DMS 273 (cell line): ENCODE results near the gene CCDC33.

Experiments used
- DNase-seq: peaks from one replicate; lab custom pipeline; 2025; ENCODE audit not compliant: unreplicated experiment; lab: John Stamatoyannopoulos, UW

CCDC33 gene

DNA sequence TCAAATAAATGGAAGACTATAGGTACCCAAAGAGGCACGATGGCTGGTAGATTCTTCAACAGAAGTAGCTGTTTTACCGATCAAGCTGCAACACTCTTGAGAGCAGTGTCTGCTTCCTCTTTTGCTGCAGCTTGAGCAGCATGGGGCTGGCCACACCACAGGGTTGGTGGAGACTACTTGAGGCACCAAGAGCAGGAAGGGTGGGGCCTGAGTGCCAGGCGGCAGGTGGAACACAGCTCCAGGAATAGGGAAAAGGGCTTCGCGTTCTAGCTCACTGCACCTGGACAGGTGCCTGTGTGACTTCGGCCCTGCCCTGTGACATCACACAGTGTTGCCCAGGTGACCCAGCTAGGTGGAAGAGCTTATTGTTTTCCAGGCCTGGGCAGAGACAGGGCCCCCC, at the start of gene CCDC33:
CCDC33 (plus strand) TSS at position 365 of the 400 bp plus-strand sequence. CDS start 394 bp downstream, outside the sequence.
- no peak for DNase-seq

DNA sequence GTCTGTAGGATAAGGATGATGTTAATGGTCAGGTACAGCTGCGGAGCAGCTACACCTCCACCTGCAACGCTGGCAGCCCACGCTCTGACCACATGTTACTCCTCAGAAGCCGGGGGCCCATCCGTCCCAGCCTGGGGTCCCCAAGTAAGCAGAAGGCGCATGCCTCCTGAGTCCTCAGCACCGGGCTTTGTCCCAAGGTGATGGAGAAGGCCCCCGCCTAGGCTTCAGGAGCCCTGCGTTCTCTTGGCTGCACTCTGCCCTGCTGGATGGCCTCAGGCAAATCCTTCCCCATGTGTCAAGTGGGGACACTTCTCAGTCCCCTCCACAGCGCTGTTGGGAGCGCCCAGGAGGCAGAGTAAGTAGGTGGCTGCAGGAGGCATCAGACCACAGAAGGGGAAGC, 47.9 kb upstream of the CCDC33 start:
- no peak for DNase-seq

DNA sequence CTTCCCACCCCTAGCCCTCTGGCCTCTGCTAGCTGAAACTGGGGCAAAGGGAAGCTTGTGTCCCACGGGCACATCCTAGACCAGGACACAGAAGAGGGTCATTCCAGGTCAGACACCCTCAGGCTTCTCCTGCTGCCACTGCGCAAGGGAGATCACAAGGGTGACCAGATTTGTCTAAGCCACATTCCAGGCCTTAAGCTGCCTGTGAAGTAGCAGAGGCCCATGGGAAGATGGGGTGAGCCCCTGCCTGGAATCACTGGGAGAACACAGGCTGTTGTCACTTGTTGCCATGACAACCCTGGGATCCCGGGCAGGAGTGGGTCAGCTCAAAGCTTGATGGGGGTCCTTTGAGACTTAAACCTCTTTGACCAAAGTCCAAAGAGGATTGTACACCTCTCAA, 44.3 kb upstream of the CCDC33 start:
- no peak for DNase-seq

DNA sequence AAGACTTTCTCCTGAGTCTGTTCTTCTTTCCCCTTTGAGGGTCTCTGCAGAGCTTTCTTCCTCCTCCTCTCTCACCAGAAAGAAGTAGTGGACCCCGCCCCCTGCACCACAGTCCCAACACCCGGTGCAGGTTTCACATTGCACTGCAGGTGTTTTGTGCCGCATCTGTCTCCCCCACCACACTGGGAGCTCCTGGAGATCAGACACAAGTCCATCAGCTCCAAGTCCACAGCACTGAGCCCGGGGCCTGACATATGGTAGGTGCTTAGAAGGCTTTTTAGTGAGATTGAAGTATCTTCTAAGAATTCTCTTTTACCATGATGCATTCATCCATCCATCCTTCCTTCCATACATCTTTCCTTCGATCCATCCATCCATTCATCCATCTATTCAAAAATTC, 43.4 kb upstream of the CCDC33 start:
- DNase-seq: no peak

DNA sequence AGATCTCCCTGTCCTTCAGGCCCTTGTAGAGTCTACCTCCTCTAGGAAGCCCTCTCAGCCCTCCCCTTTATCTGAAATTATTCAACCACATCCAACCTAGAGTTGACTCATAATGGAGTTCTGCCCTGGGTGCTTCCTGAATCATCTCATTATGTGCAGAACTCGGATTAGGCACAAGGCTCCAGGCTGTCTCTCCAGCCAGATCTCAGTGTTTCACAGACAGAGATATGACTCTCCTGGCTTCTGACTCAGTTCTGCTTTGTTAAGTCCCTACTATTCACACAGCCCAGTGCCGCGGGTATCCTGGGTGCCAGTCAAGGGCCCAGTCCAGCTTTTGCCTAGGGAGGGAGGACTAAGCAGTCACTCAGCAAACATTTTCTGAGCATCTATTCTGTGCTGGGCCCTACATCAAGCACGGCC, 42.8 kb upstream of the CCDC33 start:
- no peak for DNase-seq

DNA sequence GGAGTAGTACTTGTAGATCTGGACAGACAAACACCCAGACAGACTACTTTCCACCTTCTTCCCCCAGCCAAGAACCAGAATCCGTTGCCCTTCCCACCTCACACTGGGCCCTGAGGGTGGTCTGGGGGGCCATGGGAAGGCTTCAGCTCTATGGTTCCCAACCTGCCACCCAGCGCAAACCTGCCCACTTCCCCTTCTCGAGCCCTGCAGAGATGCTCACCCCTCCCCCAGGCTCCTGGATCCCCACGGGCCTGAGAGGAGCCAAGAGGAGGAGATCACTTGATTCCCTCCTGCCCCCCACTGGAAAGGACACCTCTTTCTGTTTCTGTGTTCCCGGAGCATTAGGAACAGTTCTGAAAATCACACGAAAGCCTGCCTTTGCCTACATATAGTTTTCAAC, 42.2 kb upstream of the CCDC33 start:
- no peak for DNase-seq

DNA sequence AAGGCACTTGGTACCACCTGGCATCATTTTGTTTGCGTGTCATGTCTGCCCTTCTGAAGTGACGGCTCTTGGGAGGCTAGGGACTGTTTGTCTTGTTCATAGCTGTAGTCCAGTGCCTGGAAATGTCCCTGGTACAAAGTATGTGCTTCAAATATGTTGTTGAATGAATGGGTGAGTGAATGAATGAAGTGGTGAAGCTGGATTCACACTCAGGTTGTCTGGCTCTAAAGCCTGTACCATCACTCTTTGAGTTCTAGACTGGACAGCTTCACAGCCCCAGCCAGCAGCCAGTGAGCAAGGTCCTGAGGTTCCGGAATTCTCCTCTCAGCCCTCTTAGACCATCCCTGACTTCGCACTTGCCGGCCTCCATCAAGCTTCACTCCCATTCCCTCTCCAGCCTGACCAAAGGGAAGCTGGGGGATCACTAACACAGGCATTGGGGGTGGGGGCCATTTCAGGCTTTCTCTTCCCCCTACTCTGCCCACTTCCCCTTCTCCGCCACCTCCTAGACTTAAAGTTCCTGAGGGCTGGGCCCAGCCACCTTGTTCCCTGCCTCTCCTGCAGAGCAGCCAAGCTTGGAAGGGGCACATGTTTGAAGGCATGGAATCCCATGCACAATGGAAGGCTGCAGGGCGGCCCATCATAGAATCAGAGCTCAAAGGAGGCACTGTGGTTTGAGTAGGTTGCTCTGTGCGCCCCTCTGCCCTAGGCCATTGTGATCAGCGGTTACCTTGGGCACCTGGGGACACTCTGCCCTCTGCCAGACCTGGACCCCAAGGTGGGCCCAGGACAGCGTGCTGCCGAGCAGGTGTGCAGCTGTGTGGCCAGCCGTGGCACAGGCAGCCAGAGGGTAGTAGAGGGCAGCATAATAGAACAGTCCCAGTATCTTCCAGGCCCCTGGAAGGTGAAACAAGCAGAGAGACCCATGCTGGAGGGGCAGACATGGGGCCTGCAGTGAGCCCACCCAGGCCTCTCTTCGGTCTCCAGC, 41.3 kb upstream of the CCDC33 start:
- DNase-seq: no peak

DNA sequence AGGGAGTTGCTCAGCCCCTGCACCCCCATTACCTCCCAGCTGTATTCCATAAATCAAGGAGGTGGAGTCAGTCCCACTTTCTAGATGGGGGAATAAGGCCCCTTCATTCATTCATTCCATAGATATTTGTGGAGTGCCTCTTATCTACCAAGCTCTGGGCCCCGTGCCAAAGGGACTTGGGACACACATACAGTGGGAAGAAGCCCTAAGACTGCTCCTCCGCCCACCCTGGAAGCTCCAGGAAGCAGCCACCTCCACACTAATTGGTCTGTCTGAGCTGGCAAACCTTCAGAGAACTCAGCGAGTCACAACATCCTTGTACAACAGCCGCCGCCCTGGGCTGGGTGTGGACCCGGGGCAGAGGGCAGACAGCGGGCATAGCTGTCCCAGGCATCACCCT, 40.0 kb upstream of the CCDC33 start:
- peak; percentile 44 for DNase-seq

DNA sequence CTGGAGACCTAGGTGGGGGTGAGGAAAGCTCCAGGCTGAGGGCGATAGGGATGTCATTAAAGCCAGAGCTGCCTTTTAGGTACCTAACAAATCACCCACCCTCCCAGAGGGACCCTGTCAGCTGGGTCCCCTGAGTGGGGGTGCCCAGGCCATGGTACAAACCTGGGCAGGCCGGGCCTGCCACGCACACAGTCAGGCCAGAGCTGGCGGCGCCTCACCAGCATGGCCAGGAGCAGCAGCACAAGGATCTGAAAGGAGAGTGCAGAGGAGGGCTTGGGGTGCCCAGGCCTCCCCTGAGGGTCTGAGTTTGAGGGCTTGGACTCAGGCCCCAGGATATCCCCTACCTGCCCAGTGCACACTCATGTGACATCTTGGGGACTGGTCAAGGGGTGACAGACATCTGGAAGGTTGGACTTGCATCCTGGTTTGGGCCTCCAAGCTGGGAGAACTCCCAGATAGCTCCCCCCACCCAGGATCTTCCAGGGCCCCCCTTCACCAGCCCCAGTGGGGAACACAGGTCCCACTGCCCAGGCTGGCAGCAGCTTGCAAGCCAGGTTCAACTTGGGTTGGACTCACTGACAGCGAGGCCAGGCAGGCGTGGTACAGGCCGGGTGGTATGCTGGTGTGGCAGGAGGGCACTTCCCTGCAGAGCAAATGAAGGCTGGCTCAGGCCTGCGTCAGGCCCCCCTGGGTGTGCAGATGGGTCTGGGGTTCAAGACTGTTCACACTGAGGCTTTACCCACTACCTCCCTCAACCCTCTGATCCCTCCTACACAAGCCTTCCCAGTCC, 38.8 kb upstream of the CCDC33 start:
- no peak for DNase-seq

DNA sequence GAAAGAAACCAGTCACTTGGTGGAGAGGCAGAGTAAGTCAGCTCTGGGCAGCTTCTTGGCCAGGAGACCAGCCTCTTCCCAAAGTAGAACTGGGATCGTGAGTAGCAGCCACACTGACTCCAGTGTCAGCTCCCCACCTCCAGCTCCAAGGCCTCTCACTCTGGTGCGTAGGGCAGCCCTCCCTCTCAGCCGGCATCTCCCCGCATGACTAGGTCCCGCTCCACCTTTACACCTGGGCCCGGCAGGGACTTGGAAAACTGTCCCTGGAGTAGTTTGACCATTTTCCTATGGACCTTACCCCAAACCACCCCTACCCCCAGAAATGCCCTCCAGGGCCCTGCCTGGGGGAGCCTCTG, 36.9 kb upstream of the CCDC33 start:
- no peak for DNase-seq

DNA sequence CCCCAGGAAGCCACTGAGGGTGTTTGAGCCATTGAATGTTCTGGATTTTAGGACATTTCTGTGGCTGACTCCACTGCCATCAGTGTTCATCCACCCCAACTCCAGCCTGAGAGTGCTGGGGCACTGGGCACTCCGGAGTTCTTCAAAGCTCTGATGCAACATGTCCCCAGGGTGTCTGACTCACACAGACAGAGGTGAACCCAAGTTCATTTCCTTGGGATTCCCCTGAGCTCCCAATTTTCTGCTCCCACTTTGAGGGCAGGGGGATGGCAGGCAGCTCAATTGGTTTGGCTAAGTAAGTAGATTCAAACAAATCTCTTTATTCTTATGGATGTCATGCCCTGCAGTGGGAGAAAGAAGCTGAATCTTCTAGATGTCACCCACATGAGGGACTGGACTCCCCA, 35.7 kb upstream of the CCDC33 start:
- peak; percentile 21 for DNase-seq

DNA sequence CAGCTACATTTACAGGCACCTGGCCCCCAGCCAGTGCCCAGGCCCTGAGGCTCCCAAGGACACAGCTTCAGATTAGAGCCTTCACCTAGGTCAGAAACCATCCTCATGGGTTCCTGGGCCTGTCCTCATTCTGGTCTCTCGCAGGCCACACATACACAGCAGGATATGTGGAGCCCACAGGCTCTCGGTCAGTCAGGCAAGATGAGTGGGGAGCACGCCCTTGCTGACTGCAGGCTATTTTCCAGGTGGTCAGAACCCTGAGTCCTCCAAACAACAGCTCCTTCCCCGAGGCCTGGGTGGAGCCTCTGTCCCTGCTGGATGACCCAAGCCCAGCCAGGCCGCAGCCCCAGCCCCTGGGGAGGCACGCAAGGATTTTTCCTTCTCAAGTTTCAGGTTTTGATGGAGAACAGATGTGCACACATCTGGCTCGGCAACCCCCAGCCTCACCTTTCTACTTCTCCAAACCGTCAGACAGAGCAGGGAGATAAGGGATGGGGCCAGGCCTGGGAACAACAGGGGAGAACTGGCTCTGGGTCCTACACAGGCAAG, 35.2 kb upstream of the CCDC33 start:
- no peak for DNase-seq

DNA sequence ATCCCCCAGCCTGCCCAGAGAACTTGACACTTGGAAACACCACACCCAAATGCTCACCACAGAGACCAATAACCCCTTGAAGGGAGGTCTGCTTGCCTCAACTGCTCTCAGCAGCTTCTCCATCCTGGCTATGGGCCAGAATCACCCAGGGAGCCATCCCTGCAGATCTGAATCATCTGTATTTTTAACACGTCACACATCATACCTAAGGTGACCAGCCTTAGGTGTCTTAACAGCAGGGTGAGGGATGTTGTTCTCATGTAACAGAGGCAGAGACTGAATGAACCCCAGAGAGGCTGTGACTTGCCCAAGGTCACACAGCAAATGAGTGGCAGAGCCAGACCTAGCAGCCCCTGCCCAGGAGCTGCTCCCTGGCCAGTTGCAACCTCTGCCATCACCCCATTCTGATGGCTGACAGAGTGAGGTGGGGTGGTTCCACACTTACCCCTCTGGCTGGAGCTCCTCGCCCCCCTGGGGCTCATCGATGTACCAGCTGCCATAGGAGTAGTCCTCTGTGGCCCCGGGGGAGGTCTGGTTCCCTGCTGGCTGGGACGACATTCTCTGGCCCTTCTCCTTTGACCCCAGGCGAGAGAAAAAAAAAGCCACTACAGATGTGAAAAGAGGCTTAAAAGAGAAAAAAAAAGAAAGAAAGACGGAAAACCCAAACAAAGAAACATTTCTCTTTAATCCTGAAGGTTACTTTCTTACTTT, 34.3 kb upstream of the CCDC33 start:
- no peak for DNase-seq

DNA sequence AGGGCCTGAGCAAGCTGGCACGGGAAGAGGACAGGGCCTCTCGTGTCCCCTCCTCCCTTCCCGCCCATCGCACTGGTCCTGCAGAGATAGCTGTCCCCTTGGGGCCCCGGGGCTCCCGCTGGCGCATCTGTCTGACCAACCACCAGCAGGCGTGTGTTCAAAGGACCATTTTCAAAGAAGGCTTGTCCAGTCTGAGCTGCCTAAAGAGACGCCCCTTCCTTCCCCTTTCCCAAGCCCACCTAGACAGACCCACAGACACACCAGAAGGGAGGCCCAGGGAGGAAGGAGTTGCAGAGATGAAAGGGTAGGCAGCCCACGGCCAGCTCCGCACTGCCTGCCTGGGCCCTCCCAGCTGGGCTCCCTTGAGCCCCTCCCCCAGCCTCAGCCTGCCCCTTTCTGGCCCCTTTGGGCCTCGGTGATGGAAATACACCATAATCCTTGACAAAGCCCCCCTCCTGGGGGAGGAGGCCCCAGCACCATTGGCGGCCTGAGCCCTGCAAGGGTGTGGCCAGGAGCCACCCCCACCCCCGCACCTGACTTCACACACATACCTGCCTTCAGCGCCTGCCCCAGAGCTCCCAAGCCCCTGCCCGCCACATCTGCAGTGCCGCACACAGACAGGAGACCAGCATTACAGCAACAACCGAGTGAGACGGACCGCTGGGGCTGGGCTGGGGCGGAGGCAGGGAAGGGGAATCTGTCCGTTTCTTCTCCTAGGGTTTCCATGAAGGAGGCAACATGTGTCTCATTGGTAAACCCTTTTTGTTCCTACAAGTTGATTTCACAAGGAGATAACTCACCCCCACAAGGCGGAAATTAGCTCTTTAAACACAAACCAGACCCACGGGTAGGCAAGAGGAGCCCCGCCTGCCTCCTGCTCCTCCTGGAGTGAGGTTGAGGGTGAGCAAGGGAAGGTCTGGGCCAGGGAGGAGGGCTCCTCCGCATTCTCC, 33.4 kb upstream of the CCDC33 start, which contains the start of gene STRA6:
STRA6 (minus strand) TSS at position 336 of the 950 bp plus-strand sequence. CDS start 520 bp downstream, outside the sequence.
- DNase-seq: peak; percentile 32

DNA sequence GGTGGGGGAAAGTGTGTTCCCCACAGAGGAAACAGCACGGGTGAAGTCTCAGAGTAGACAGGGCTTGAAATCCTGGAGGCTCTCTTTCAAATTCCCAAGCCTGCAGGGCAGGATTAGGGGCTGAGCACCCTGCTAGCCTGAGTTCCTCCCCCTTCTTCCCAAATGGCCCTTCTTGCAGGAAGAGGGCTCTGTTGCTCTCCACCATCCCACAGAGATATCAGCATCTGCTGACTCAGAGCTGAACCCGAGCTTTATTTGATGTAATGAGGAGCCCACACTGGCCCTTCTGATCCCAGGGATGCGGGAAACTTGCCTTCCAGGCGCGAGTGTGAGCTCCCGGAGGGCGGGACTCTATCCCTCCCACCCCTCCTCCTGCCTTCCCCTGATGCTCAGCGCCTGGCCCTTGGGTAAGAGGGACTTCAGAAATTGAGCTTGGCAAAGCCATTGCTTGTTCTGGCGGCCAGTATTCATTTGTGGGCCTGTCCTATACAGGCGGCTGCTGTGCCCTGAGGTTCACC, 32.2 kb upstream of the CCDC33 start:
- DNase-seq: peak; percentile 62

DNA sequence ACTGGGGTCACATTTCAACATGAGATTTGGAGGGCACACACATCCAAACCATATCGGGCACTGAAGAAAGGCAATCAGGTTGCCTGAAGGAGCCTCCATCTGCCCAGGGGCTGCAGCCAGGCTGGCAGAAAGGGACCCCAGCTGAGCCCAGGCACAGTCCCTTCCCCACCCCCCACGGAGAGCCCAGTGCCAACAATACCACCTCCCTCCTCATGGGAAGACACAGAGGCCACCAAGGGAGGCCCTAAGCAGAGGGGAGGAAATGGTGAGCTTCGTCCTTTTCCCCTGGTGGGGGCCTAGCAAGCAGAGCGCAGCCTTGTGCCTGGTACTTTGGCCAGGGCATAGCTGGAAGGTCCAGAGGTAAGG, 30.6 kb upstream of the CCDC33 start:
- DNase-seq: no peak

DNA sequence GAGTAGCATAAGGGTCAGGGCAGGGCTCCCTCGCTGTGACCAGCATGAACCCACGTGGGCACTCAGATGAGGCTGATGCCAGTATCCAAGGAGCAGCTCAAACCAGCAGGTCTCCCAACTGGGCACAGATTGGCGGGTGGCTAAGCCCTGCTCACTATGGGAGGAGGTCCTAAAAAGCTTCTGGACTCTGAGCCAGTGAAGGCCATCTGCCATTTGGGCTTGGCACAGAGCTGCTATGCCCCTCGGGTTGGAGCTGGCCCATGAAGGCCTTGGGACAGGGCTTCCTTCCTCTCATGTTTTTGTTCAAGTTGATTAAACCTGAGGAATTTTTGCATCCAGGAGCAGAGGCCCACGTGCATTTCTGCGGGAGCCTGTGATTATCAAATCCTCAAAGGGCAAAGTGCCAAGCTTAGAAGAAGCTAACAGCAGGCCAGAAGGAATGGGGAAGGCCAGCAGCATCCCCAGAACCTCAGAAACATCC, 29.3 kb upstream of the CCDC33 start:
- peak; percentile 82 for DNase-seq

DNA sequence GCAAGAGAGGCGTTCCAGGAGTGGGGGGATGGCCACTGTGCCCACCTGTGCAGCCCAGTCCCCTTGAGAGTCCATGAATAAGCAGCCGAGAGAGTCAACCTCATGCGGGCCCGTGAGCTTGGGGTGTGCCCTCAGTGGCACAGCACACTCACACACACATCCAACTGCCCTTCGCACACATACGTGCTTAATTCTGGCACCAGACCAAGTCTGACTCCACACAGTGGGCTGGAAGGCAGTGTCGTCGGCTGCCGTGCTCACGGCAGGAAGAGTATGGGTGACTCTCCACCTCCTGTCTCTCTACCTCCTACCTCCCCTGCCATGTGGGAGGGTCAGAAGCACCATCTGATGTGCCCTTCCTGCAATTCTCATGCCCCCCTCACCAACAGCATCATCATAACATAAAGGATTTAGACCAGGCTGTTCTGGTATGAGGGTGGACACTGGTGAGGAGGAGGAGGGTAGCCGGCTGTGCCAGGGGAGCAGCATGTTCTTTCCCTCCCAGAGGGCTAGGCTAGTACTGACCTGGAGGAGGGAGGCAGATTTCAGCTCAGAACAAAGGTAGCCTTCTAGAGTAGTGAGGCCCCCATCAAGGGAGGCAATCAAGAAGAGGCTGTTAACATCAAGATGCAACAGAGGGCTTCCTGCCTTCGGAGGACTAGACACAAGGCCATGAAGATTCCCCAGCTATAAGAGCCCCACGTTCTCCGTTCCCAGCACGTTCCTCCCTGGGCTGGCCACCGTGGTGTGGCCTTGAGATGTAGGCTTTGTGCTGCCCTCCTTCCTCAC, 28.3 kb upstream of the CCDC33 start:
- DNase-seq: peak; percentile 37

DNA sequence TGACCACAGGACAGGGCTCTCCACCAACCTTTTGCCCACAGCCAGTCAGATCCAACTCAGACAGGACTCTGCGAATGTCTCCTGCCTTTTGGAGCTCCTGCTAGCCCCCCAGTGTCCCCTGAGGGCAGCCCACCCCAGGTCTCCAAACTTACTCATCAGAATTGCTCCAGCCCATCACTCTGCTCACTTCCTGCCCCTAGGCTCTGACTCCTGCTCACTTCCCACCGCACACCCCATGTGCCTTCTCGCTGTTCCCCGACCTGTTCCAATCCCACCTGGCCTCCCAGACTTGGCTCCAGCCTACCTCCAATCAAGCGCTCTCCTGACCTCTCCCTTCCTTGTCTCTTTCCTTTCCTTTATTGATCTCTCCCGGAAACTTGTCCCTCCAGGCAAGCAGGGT, 27.6 kb upstream of the CCDC33 start:
- no peak for DNase-seq
